ENCODE results near the gene HDAC8. TPM values are rescaled to one million over a fixed set of nuclear protein-coding genes. Genes with fewer than 3 reads are reported as not detected.
"Not testable (repeated sequence)": the region's sequence is repeated elsewhere in the genome, so short reads cannot be mapped to it uniquely, and the experiment has no call there.

Gene HDAC8
- total RNA-seq, 1 donor from 2014 or later: 23.0 TPM

GRCh38 chrX:72330131-72330530 lies 242.5 kb downstream of the HDAC8 start:
- peaks cover 9% of the 10 kb centered on the region for H3K9me3 Mint-ChIP-seq (ENCODE audit: low read depth)
- no peak overlapping the region for H3K4me3 Mint-ChIP-seq (ENCODE audit: unreplicated experiment)
- no peaks in the 10 kb centered on the region for H3K4me1 Mint-ChIP-seq (ENCODE audit: low read depth)
- no peaks in the 10 kb centered on the region for H3K27me3 Mint-ChIP-seq (ENCODE audit: low read depth)
- H3K27ac Mint-ChIP-seq (ENCODE audit: unreplicated experiment): no peak overlapping the region
- no peak for TF ChIP-seq CTCF (IDR thresholded peaks at IDR 0.05)
- DNase-seq (ENCODE audit: low spot score): no peak
- H3K36me3 Mint-ChIP-seq (ENCODE audit: low read depth): peaks cover 10% of the 10 kb centered on the region

- no peak for DNase-seq (ENCODE audit: low spot score)
- no peak for TF ChIP-seq CTCF (IDR thresholded peaks at IDR 0.05)
Observed at GRCh38 chrX:72326605-72327300, 245.9 kb downstream of the HDAC8 start.

GRCh38 chrX:72319651-72320050 lies 253.0 kb downstream of the HDAC8 start:
- not testable (repeated sequence) for H3K4me1 Mint-ChIP-seq (ENCODE audit: low read depth); DNase-seq (ENCODE audit: low spot score); H3K36me3 Mint-ChIP-seq (ENCODE audit: low read depth); H3K27me3 Mint-ChIP-seq (ENCODE audit: low read depth); H3K9me3 Mint-ChIP-seq (ENCODE audit: low read depth); H3K27ac Mint-ChIP-seq (ENCODE audit: unreplicated experiment); H3K4me3 Mint-ChIP-seq (ENCODE audit: unreplicated experiment)

More at GRCh38 chrX:72326605-72327300, 245.9 kb downstream of the HDAC8 start:
- peaks cover 9% of the 10 kb centered on the region for H3K9me3 Mint-ChIP-seq (ENCODE audit: low read depth)
- H3K27me3 Mint-ChIP-seq (ENCODE audit: low read depth): no peaks in the 10 kb centered on the region
- H3K4me1 Mint-ChIP-seq (ENCODE audit: low read depth): no peaks in the 10 kb centered on the region
- H3K36me3 Mint-ChIP-seq (ENCODE audit: low read depth): peaks cover 6% of the 10 kb centered on the region
- no peak overlapping the region for H3K27ac Mint-ChIP-seq (ENCODE audit: unreplicated experiment)
- no peak overlapping the region for H3K4me3 Mint-ChIP-seq (ENCODE audit: unreplicated experiment)

GRCh38 chrX:72317139-72317538 lies 255.5 kb downstream of the HDAC8 start:
- Mint-ChIP-seq H3K36me3 (ENCODE audit: low read depth) (no peaks in the 10 kb centered on the region), H3K27me3 (ENCODE audit: low read depth) (no peaks in the 10 kb centered on the region), H3K27ac (ENCODE audit: unreplicated experiment) (no peak overlapping the region), H3K4me1 (ENCODE audit: low read depth) (no peaks in the 10 kb centered on the region), H3K9me3 (ENCODE audit: low read depth) (no peaks in the 10 kb centered on the region), H3K4me3 (ENCODE audit: unreplicated experiment) (no peak overlapping the region)
- no peak for DNase-seq (ENCODE audit: low spot score)
- no peak for TF ChIP-seq CTCF (IDR thresholded peaks at IDR 0.05)

GRCh38 chrX:72316408-72317110 lies 256.1 kb downstream of the HDAC8 start:
- TF ChIP-seq CTCF (IDR thresholded peaks at IDR 0.05): no peak
- H3K4me1 Mint-ChIP-seq (ENCODE audit: low read depth): no peaks in the 10 kb centered on the region
- H3K36me3 Mint-ChIP-seq (ENCODE audit: low read depth): no peaks in the 10 kb centered on the region
- H3K9me3 Mint-ChIP-seq (ENCODE audit: low read depth): no peaks in the 10 kb centered on the region
- H3K27ac Mint-ChIP-seq (ENCODE audit: unreplicated experiment): no peak overlapping the region
- DNase-seq (ENCODE audit: low spot score): no peak
- no peaks in the 10 kb centered on the region for H3K27me3 Mint-ChIP-seq (ENCODE audit: low read depth)
- no peak overlapping the region for H3K4me3 Mint-ChIP-seq (ENCODE audit: unreplicated experiment)
